Measurements from ENCODE around the gene MOGAT2. TPM values are rescaled to one million over a fixed set of nuclear protein-coding genes. Genes with fewer than 3 reads are reported as not detected.
A peak's percentile ranks its signal among the peaks of the same experiment; 100 is the strongest.

The MOGAT2 gene
- total and polyA plus RNA-seq, 4 donors = 0.15 to 13.4 TPM; not detected in 2

- Histone ChIP-seq H3K4me3 (ENCODE audit: low read length in 2 of 2) (no peak overlapping the region), H3K36me3 (ENCODE audit: control insufficient read depth in 1 of 2, insufficient read depth in 2 of 2, low read length in 1 of 2) (no peaks in the 10 kb centered on the region), H3K4me1 (ENCODE audit: control insufficient read depth in 1 of 2, insufficient read depth in 2 of 2, low read length in 2 of 2) (no peaks in the 10 kb centered on the region), H3K9me3 (ENCODE audit: control insufficient read depth, low read length) (no peaks in the 10 kb centered on the region), H3K27ac (ENCODE audit: low read depth in 1 of 2, low read length in 2 of 2) (no peak overlapping the region), H3K27me3 (ENCODE audit: control insufficient read depth in 1 of 2, insufficient read depth in 2 of 2, low read length in 1 of 2) (no peaks in the 10 kb centered on the region)
- DNase-seq = no peak
- ATAC-seq (ENCODE audit: low FRiP score) = no peak
- intact Hi-C loops (cut with DNase I) = no loop called here
- 75 to 85% methylated on average over 2 of the region's 2 CpGs for WGBS, 2 donors
Observed at GRCh38 chr11:75715688-75716087, 1.9 kb upstream of the MOGAT2 start.

DNA sequence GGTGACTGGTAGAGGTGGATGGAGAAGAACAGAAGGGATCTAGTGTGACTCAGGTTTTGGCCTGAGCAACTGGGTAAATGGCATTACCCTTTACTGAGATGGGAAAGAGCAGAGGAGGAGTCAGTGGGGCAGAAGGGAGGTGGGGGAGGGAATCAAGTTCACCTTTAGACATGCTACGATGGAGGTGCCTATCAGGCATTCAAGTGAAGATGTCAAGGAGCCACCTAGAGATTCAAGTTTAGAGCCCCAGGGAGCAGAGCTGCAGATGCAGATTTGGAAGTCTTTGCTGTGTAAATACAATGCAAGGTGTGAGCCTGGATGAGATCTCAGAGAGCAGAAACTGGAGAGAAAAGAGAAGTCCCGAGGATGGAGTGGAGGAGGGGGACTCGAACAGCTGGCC is 979 bp upstream of the MOGAT2 start:
- no peak for ATAC-seq (ENCODE audit: low FRiP score)
- H3K4me1 ChIP-seq (ENCODE audit: control insufficient read depth in 1 of 2, insufficient read depth in 2 of 2, low read length in 2 of 2) = no peaks in the 10 kb centered on the region
- WGBS, 2 donors = 93 to 94% methylated on average over 3 of the region's 3 CpGs
- H3K9me3 ChIP-seq (ENCODE audit: control insufficient read depth, low read length) = no peaks in the 10 kb centered on the region
- H3K27me3 ChIP-seq (ENCODE audit: control insufficient read depth in 1 of 2, insufficient read depth in 2 of 2, low read length in 1 of 2) = no peaks in the 10 kb centered on the region
- H3K36me3 ChIP-seq (ENCODE audit: control insufficient read depth in 1 of 2, insufficient read depth in 2 of 2, low read length in 1 of 2) = no peaks in the 10 kb centered on the region
- no peak for DNase-seq
- H3K27ac ChIP-seq (ENCODE audit: low read depth in 1 of 2, low read length in 2 of 2) = no peak overlapping the region
- intact Hi-C loops (cut with DNase I) = no loop called here
- H3K4me3 ChIP-seq (ENCODE audit: low read length in 2 of 2) = no peak overlapping the region

GRCh38 chr11:75718419-75719339 is 1.0 kb downstream of the MOGAT2 start:
- ATAC-seq (ENCODE audit: low FRiP score) (no peak), DNase-seq (no peak)
- H3K36me3 ChIP-seq (ENCODE audit: control insufficient read depth in 1 of 2, insufficient read depth in 2 of 2, low read length in 1 of 2) = no peaks in the 10 kb centered on the region
- 51 to 53% methylated on average over 7 of the region's 7 CpGs for WGBS, 2 donors
- H3K4me3 ChIP-seq (ENCODE audit: low read length in 2 of 2) = no peak overlapping the region
- no peak overlapping the region for H3K27ac ChIP-seq (ENCODE audit: low read depth in 1 of 2, low read length in 2 of 2)
- H3K9me3 ChIP-seq (ENCODE audit: control insufficient read depth, low read length) = no peaks in the 10 kb centered on the region
- no peaks in the 10 kb centered on the region for H3K4me1 ChIP-seq (ENCODE audit: control insufficient read depth in 1 of 2, insufficient read depth in 2 of 2, low read length in 2 of 2)
- no peaks in the 10 kb centered on the region for H3K27me3 ChIP-seq (ENCODE audit: control insufficient read depth in 1 of 2, insufficient read depth in 2 of 2, low read length in 1 of 2)
- intact Hi-C loops (cut with DNase I) = no loop called here

- Histone ChIP-seq H3K4me3 (ENCODE audit: low read length in 2 of 2) (no peak overlapping the region), H3K4me1 (ENCODE audit: control insufficient read depth in 1 of 2, insufficient read depth in 2 of 2, low read length in 2 of 2) (no peaks in the 10 kb centered on the region), H3K9me3 (ENCODE audit: control insufficient read depth, low read length) (no peaks in the 10 kb centered on the region), H3K36me3 (ENCODE audit: control insufficient read depth in 1 of 2, insufficient read depth in 2 of 2, low read length in 1 of 2) (no peaks in the 10 kb centered on the region), H3K27ac (ENCODE audit: low read depth in 1 of 2, low read length in 2 of 2) (no peak overlapping the region), H3K27me3 (ENCODE audit: control insufficient read depth in 1 of 2, insufficient read depth in 2 of 2, low read length in 1 of 2) (no peaks in the 10 kb centered on the region)
- ATAC-seq (ENCODE audit: low FRiP score) (no peak), DNase-seq (no peak)
- intact Hi-C loops (cut with DNase I) = no loop called here
- 94 to 96% methylated on average over 14 of the region's 14 CpGs for WGBS, 2 donors
Observed at GRCh38 chr11:75719340-75720239, 2.0 kb downstream of the MOGAT2 start.

- WGBS, 2 donors = 94 to 95% methylated on average over 6 of the region's 6 CpGs
- Histone ChIP-seq H3K27ac (ENCODE audit: low read depth in 1 of 2, low read length in 2 of 2) (no peak overlapping the region), H3K9me3 (ENCODE audit: control insufficient read depth, low read length) (no peaks in the 10 kb centered on the region), H3K36me3 (ENCODE audit: control insufficient read depth in 1 of 2, insufficient read depth in 2 of 2, low read length in 1 of 2) (no peaks in the 10 kb centered on the region), H3K27me3 (ENCODE audit: control insufficient read depth in 1 of 2, insufficient read depth in 2 of 2, low read length in 1 of 2) (no peaks in the 10 kb centered on the region), H3K4me3 (ENCODE audit: low read length in 2 of 2) (no peak overlapping the region), H3K4me1 (ENCODE audit: control insufficient read depth in 1 of 2, insufficient read depth in 2 of 2, low read length in 2 of 2) (no peaks in the 10 kb centered on the region)
- intact Hi-C loops (cut with DNase I) = no loop called here
- DNase-seq (no peak), ATAC-seq (ENCODE audit: low FRiP score) (no peak)
Observed at GRCh38 chr11:75720639-75721038, 3.0 kb downstream of the MOGAT2 start.

GRCh38 chr11:75721852-75722668 is 4.4 kb downstream of the MOGAT2 start:
- H3K27ac ChIP-seq (ENCODE audit: low read depth in 1 of 2, low read length in 2 of 2) = no peak overlapping the region
- DNase-seq = no peak
- ATAC-seq (ENCODE audit: low FRiP score) = peak; percentile 30
- H3K4me1 ChIP-seq (ENCODE audit: control insufficient read depth in 1 of 2, insufficient read depth in 2 of 2, low read length in 2 of 2) = no peaks in the 10 kb centered on the region
- no peaks in the 10 kb centered on the region for H3K36me3 ChIP-seq (ENCODE audit: control insufficient read depth in 1 of 2, insufficient read depth in 2 of 2, low read length in 1 of 2)
- no peak overlapping the region for H3K4me3 ChIP-seq (ENCODE audit: low read length in 2 of 2)
- intact Hi-C loops (cut with DNase I) = no loop called here
- H3K9me3 ChIP-seq (ENCODE audit: control insufficient read depth, low read length) = no peaks in the 10 kb centered on the region
- 48 to 54% methylated on average over 14 of the region's 14 CpGs for WGBS, 2 donors
- H3K27me3 ChIP-seq (ENCODE audit: control insufficient read depth in 1 of 2, insufficient read depth in 2 of 2, low read length in 1 of 2) = no peaks in the 10 kb centered on the region

DNA sequence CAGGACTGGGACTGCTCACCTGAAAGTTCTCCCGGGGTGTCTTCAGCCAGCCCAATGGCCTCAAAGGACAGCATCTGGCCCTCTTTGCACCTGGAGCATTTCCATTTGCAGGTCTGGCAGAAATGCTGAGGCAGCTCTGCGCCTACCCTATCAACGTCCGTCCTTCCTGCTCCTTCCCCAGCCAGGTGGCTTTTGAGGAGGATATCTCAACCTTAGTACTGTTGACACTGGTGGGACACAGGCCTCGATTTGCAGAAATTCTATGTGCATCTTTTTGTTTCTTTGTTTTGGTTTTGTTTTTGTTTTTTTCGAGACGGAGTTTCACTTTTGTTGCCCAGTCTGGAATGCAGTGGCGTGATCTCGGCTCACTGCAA is 5.0 kb downstream of the MOGAT2 start:
- H3K4me1 ChIP-seq (ENCODE audit: control insufficient read depth in 1 of 2, insufficient read depth in 2 of 2, low read length in 2 of 2) = no peaks in the 10 kb centered on the region
- no peaks in the 10 kb centered on the region for H3K27me3 ChIP-seq (ENCODE audit: control insufficient read depth in 1 of 2, insufficient read depth in 2 of 2, low read length in 1 of 2)
- H3K36me3 ChIP-seq (ENCODE audit: control insufficient read depth in 1 of 2, insufficient read depth in 2 of 2, low read length in 1 of 2) = no peaks in the 10 kb centered on the region
- DNase-seq = no peak
- intact Hi-C loops (cut with DNase I) = no loop called here
- no peak overlapping the region for H3K27ac ChIP-seq (ENCODE audit: low read depth in 1 of 2, low read length in 2 of 2)
- 77 to 82% methylated on average over 9 of the region's 9 CpGs for WGBS, 2 donors
- no peaks in the 10 kb centered on the region for H3K9me3 ChIP-seq (ENCODE audit: control insufficient read depth, low read length)
- no peak for ATAC-seq (ENCODE audit: low FRiP score)
- no peak overlapping the region for H3K4me3 ChIP-seq (ENCODE audit: low read length in 2 of 2)

DNA sequence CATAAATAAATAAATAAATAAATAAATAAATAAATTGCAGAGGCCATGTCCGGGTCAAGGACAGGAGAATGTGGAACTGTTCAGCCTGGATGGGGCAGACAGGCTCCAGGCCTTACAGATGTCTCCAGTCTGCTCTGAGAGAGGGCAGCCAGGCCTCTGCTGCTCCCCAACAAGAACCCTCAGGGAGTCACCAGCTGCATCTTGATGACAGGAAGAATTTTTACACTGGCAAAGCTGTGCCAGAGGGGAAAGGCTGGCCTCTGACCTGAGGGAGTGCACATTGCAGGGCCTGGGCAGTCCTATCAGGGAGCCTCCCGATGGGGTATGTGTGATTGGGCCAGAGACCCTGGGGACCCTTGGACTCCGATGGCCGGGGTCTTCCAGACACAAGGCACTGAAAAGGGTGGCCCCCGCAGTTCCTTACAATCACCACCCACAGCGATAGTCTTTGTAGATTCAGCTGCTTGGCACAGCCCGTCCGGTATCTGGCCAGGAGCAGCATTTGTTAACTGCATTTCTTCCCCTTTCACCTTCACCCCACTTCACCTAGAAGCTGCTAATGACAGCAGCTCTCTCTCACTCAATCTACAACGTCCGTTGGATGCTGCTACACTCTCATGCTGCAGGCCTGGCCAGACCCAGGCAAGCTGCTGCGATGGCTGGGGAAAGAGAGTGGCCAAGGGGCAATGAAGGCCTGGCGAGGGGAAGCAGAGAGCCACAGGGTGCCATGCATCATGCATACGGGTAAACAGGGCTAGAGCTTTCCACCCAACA is 8.1 kb downstream of the MOGAT2 start:
- ATAC-seq (ENCODE audit: low FRiP score) (no peak), DNase-seq (no peak)
- 92 to 93% methylated on average over 9 to 13 of the region's 13 CpGs for WGBS, 2 donors
- Histone ChIP-seq H3K27me3 (ENCODE audit: control insufficient read depth in 1 of 2, insufficient read depth in 2 of 2, low read length in 1 of 2) (no peaks in the 10 kb centered on the region), H3K4me3 (ENCODE audit: low read length in 2 of 2) (no peak overlapping the region), H3K4me1 (ENCODE audit: control insufficient read depth in 1 of 2, insufficient read depth in 2 of 2, low read length in 2 of 2) (no peaks in the 10 kb centered on the region), H3K9me3 (ENCODE audit: control insufficient read depth, low read length) (no peaks in the 10 kb centered on the region), H3K36me3 (ENCODE audit: control insufficient read depth in 1 of 2, insufficient read depth in 2 of 2, low read length in 1 of 2) (no peaks in the 10 kb centered on the region), H3K27ac (ENCODE audit: low read depth in 1 of 2, low read length in 2 of 2) (no peak overlapping the region)
- intact Hi-C loops (cut with DNase I) = no loop called here

All from aorta (tissue), 5 donors.